ENCODE measurements around the gene CCR1.
A peak's percentile ranks its signal among the peaks of the same experiment; 100 is the strongest.
"Not testable (repeated sequence)": the region's sequence is repeated elsewhere in the genome, so short reads cannot be mapped to it uniquely, and the experiment has no call there.

Gene CCR1

DNA sequence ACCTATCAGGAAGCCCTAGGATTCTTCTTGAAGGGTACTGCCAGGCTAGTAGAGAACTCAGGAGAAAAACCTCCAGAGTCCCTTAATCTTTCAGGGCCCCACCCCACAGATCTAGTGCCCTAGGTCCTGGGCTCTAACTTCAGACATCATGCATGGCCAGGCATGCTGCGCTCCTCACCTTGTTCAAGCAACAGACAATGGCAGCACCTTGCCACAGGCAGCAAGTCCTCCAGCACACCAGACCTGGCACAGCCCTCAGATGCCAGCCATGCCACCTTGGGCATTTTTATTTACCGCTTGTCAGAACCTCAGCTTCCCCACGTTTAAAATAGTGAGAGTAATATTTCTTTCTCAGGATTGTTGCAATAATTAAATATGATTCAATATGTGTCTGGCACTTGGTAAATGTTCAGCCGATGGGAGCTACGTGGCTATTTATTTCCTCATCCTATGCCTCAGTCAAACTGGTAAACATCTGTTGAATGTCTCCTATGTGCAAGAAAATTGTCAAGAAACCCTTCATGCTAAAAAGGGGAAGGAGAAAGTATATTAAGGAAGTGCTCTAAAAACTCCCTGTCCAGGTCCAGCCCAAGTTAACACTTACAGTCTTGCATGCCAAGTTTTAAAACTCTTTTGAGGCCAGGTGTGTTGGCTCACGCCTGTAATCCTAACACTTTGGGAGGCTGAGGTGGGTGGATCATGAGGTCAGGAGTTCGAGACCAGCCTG lies 14.5 kb upstream of the CCR1 start:
- no peak overlapping the region for H3K4me3 Mint-ChIP-seq
- H3K27me3 Mint-ChIP-seq (ENCODE audit: low read depth) = peaks cover 40% of the 10 kb centered on the region
- H3K36me3 Mint-ChIP-seq (ENCODE audit: low read depth) = peaks cover 15% of the 10 kb centered on the region
- H3K27ac Mint-ChIP-seq = no peak overlapping the region
- peaks cover 26% of the 10 kb centered on the region for H3K9me3 Mint-ChIP-seq
- H3K4me1 Mint-ChIP-seq (ENCODE audit: low read depth) = peaks cover 27% of the 10 kb centered on the region

DNA sequence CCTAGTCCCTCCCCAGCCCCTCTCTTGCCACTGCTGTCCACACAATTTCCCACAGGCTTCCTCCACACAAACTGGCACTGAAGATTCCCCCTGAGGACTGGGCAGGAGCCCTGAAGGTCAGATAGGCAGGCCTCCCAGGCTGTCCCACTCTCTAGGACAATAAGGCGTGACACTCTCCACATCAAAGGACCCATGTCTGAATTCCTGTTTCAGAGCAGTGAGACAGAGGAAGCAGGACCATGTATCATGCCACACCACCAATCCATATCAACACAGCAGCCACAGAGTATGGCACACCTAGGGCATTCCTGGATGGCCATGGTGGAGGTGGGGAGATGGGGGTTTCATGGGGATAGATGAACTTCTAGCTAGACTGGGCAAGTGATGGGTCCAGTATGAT lies 13.8 kb upstream of the CCR1 start:
- Mint-ChIP-seq H3K4me1 (ENCODE audit: low read depth) (peaks cover 33% of the 10 kb centered on the region), H3K27ac (peak overlapping the region; percentile 2), H3K27me3 (ENCODE audit: low read depth) (peaks cover 35% of the 10 kb centered on the region), H3K9me3 (peaks cover 27% of the 10 kb centered on the region), H3K36me3 (ENCODE audit: low read depth) (peaks cover 17% of the 10 kb centered on the region), H3K4me3 (no peak overlapping the region)

DNA sequence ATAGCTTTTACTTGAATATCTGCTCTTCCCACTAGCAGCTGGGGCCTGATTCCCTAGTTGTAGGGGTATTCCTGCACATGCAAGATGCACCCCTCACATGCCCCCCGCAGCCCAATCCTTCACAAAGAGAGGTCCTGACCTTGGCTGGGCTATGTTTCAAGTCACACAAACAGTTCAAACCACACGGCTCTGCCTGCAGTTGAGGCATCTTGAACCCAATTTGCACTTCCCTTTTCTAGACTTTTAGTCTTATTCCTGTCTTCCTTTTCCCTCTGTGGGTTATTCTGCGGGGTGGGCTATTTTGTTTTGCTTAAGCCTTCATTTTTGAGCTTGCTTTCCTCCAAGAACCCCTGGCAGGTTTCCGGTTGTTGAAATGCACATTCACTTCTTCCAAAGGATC lies 13.3 kb upstream of the CCR1 start:
- H3K27ac Mint-ChIP-seq = no peak overlapping the region
- peaks cover 30% of the 10 kb centered on the region for H3K27me3 Mint-ChIP-seq (ENCODE audit: low read depth)
- peaks cover 17% of the 10 kb centered on the region for H3K36me3 Mint-ChIP-seq (ENCODE audit: low read depth)
- peaks cover 34% of the 10 kb centered on the region for H3K4me1 Mint-ChIP-seq (ENCODE audit: low read depth)
- H3K9me3 Mint-ChIP-seq = peaks cover 24% of the 10 kb centered on the region
- H3K4me3 Mint-ChIP-seq = no peak overlapping the region

DNA sequence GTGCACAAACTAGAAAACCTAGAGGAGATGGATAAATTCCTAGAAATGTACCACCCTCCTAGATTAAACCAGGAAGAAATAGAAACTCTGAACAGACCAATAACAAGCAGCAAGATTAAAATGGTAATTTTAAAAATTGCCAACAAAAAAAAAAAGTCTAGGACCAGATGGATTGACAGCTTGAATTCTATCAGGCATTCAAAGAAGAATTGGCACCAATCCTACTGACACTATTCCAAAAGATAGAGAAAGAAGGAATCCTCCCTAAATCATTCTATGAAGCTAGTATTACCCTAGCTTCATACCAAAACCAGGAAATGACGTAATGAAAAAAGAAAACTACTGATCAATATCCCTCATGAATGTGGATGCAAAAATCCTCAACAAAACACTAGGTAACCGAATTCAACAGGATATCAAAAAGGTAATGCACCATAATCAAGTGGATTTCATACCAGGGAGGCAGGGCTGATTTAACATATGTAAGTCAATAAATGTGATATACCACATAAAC lies 10.1 kb upstream of the CCR1 start:
- no peak overlapping the region for H3K4me3 Mint-ChIP-seq
- H3K36me3 Mint-ChIP-seq (ENCODE audit: low read depth) = peaks cover 14% of the 10 kb centered on the region
- H3K27ac Mint-ChIP-seq = no peak overlapping the region
- peaks cover 21% of the 10 kb centered on the region for H3K9me3 Mint-ChIP-seq
- peaks cover 33% of the 10 kb centered on the region for H3K4me1 Mint-ChIP-seq (ENCODE audit: low read depth)
- peaks cover 13% of the 10 kb centered on the region for H3K27me3 Mint-ChIP-seq (ENCODE audit: low read depth)

DNA sequence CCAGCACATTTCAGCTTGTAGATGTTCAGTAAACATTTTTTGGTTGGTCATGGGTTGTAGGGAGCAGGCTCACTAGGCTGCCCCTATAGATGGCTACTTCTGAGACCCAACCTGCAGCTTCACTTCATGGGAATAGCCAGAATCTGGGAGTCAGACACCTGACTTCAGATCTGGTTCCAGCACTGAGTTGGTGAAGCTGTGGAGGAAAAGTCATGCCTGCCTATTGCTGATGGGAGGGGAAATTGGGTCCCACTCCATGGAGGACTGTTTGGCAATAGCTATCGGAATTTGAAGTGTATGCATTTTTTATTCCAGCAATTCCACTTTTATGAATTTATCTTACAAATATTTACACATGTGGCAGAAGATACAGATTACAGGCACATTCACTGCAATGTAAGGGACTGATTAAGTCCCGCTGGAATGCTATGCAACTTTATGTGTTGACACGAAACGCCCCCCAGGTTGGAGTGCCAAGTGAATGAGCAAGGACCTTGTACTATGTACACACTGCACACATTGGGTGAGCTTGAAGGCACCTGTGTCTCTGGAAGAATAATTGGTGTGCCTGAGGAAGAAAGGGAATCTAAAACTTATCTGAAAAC lies 7.8 kb upstream of the CCR1 start:
- H3K9me3 Mint-ChIP-seq = peaks cover 21% of the 10 kb centered on the region
- peaks cover 13% of the 10 kb centered on the region for H3K27me3 Mint-ChIP-seq (ENCODE audit: low read depth)
- no peak overlapping the region for H3K27ac Mint-ChIP-seq
- peaks cover 14% of the 10 kb centered on the region for H3K36me3 Mint-ChIP-seq (ENCODE audit: low read depth)
- H3K4me1 Mint-ChIP-seq (ENCODE audit: low read depth) = peaks cover 22% of the 10 kb centered on the region
- no peak overlapping the region for H3K4me3 Mint-ChIP-seq

- H3K4me3 Mint-ChIP-seq = peak overlapping the region; percentile 19
- H3K27me3 Mint-ChIP-seq (ENCODE audit: low read depth) = peaks cover 10% of the 10 kb centered on the region
- H3K27ac Mint-ChIP-seq = no peak overlapping the region
- H3K4me1 Mint-ChIP-seq (ENCODE audit: low read depth) = peaks cover 29% of the 10 kb centered on the region
- H3K9me3 Mint-ChIP-seq = peaks cover 19% of the 10 kb centered on the region
- H3K36me3 Mint-ChIP-seq (ENCODE audit: low read depth) = peaks cover 14% of the 10 kb centered on the region
Observed at GRCh38 chr3:46214751-46215352, 6.7 kb upstream of the CCR1 start.

GRCh38 chr3:46213201-46213600 lies 5.1 kb upstream of the CCR1 start:
- H3K4me1 Mint-ChIP-seq (ENCODE audit: low read depth) = peaks cover 38% of the 10 kb centered on the region
- H3K4me3 Mint-ChIP-seq = no peak overlapping the region
- no peak overlapping the region for H3K27ac Mint-ChIP-seq
- H3K9me3 Mint-ChIP-seq = peaks cover 7% of the 10 kb centered on the region
- peaks cover 9% of the 10 kb centered on the region for H3K36me3 Mint-ChIP-seq (ENCODE audit: low read depth)
- H3K27me3 Mint-ChIP-seq (ENCODE audit: low read depth) = peaks cover 7% of the 10 kb centered on the region

GRCh38 chr3:46212101-46212500 lies 4.0 kb upstream of the CCR1 start:
- Mint-ChIP-seq H3K27me3 (ENCODE audit: low read depth) (no peaks in the 10 kb centered on the region), H3K4me3 (no peak overlapping the region), H3K4me1 (ENCODE audit: low read depth) (peaks cover 36% of the 10 kb centered on the region), H3K9me3 (no peaks in the 10 kb centered on the region), H3K36me3 (ENCODE audit: low read depth) (peaks cover 8% of the 10 kb centered on the region), H3K27ac (no peak overlapping the region)

GRCh38 chr3:46209746-46210470 lies 1.8 kb upstream of the CCR1 start:
- peaks cover 43% of the 10 kb centered on the region for H3K4me1 Mint-ChIP-seq (ENCODE audit: low read depth)
- peak overlapping the region; percentile 45 for H3K27ac Mint-ChIP-seq
- no peaks in the 10 kb centered on the region for H3K27me3 Mint-ChIP-seq (ENCODE audit: low read depth)
- H3K9me3 Mint-ChIP-seq = no peaks in the 10 kb centered on the region
- H3K4me3 Mint-ChIP-seq = no peak overlapping the region
- peaks cover 20% of the 10 kb centered on the region for H3K36me3 Mint-ChIP-seq (ENCODE audit: low read depth)

- Mint-ChIP-seq H3K9me3 (no peaks in the 10 kb centered on the region), H3K27me3 (ENCODE audit: low read depth) (no peaks in the 10 kb centered on the region), H3K4me1 (ENCODE audit: low read depth) (peaks cover 49% of the 10 kb centered on the region), H3K27ac (peak overlapping the region; percentile 87), H3K36me3 (ENCODE audit: low read depth) (peaks cover 28% of the 10 kb centered on the region), H3K4me3 (no peak overlapping the region)
Observed at GRCh38 chr3:46209053-46209452, 940 bp upstream of the CCR1 start.

DNA sequence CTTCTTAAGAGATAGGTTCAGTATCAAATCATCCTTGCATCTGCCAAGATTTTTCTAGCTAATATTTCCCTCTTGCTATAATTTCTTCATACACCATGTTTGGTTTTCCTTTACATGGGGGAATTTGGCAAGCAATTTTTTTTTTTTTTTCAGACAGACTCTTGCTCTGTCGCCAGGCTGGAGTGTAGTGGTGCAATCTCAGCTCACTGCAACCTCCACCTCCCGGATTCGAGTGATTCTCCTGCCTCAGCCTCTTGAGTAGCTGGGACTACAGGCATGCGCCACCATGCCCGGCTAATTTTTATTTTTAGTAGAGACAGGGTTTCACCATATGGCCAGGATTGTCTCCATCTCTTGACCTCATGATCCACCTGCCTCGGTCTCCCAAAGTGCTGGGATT lies 599 bp downstream of the CCR1 start:
- H3K4me3 Mint-ChIP-seq = peak overlapping the region; percentile 81
- H3K4me1 Mint-ChIP-seq (ENCODE audit: low read depth) = peaks cover 57% of the 10 kb centered on the region

GRCh38 chr3:46206282-46207015 lies 1.7 kb downstream of the CCR1 start:
- Mint-ChIP-seq H3K36me3 (ENCODE audit: low read depth) (peaks cover 49% of the 10 kb centered on the region), H3K4me1 (ENCODE audit: low read depth) (peaks cover 59% of the 10 kb centered on the region), H3K27ac (peak overlapping the region; percentile 87), H3K27me3 (ENCODE audit: low read depth) (peaks cover 4% of the 10 kb centered on the region), H3K9me3 (no peaks in the 10 kb centered on the region), H3K4me3 (peak overlapping the region; percentile 81)

More for the DNA sequence above, 599 bp downstream of the CCR1 start:
- Mint-ChIP-seq H3K36me3 (ENCODE audit: low read depth) (peaks cover 42% of the 10 kb centered on the region), H3K27ac (peak overlapping the region; percentile 87)
- not testable (repeated sequence) for H3K27me3 Mint-ChIP-seq (ENCODE audit: low read depth); H3K9me3 Mint-ChIP-seq

- H3K4me1 Mint-ChIP-seq (ENCODE audit: low read depth) = peaks cover 58% of the 10 kb centered on the region
- H3K27ac Mint-ChIP-seq = peak overlapping the region; percentile 87
- H3K9me3 Mint-ChIP-seq = no peaks in the 10 kb centered on the region
- H3K36me3 Mint-ChIP-seq (ENCODE audit: low read depth) = peaks cover 54% of the 10 kb centered on the region
- peaks cover 4% of the 10 kb centered on the region for H3K27me3 Mint-ChIP-seq (ENCODE audit: low read depth)
- peak overlapping the region; percentile 81 for H3K4me3 Mint-ChIP-seq
Observed at GRCh38 chr3:46205286-46205960, 2.7 kb downstream of the CCR1 start.
